Esophagus (tissue), 2 donors: Measurements from ENCODE around the gene LINS1. TPM values are rescaled to one million over a fixed set of nuclear protein-coding genes. Genes with fewer than 3 reads are reported as not detected.

Experiments used
- H3K27ac ChIP-seq, 2 donors: one replicate each; pipeline ENCODE4 v1.5.1; 2013; ENCODE audit warnings: low read depth in 2 of 2, mild to moderate bottlenecking in 2 of 2, inconsistent platforms in 1 of 2, low read length in 1 of 2, moderate library complexity in 1 of 2
- H3K27me3 ChIP-seq, 2 donors: one replicate each; pipeline ENCODE4 v1.6.1; 2013; ENCODE audit warnings: low read length in 2 of 2, control low read depth in 1 of 2, mild to moderate bottlenecking in 1 of 2; ENCODE audit not compliant: insufficient read depth in 2 of 2, control insufficient read depth in 1 of 2
- H3K36me3 ChIP-seq, 2 donors: one replicate each; pipeline ENCODE4 v1.6.1; 2013; ENCODE audit warnings: low read length in 1 of 2; ENCODE audit not compliant: control insufficient read depth in 2 of 2, insufficient read depth in 2 of 2
- H3K4me1 ChIP-seq, 2 donors: one replicate each; pipeline ENCODE4 v1.6.1; 2013; ENCODE audit warnings: low read length in 1 of 2; ENCODE audit not compliant: control insufficient read depth in 2 of 2, insufficient read depth in 2 of 2
- H3K4me3 ChIP-seq, 2 donors: one replicate each; pipeline ENCODE4 v1.5.1; 2013; ENCODE audit warnings: low read length in 2 of 2, mild to moderate bottlenecking in 2 of 2, low read depth in 1 of 2, moderate library complexity in 1 of 2
- H3K9me3 ChIP-seq, 2 donors: one replicate each; pipeline ENCODE4 v1.6.1; 2013; ENCODE audit warnings: mild to moderate bottlenecking in 2 of 2, low read depth in 1 of 2, low read length in 1 of 2, moderate library complexity in 1 of 2; ENCODE audit not compliant: control insufficient read depth in 2 of 2, insufficient read depth in 1 of 2
- WGBS, 2 donors: extraction: QIAGEN DNeasy Blood & Tissue Kit; methylation state at CpG; one replicate each; pipeline ENCODE4 v1.1.7; 2013; 5-methylcytosine and 5-hydroxymethylcytosine counted together
- polyA plus RNA-seq, 2 donors: library from polyadenylated mRNA; stranded (reverse); fragments of 200-250 nt; gene quantifications; one replicate each; pipeline ENCODE4 v1.2.3, GENCODE V29; 2013
- donor health status: healthy with polysubstance abuse.
- donor health status: Bipolar disorder and iron deficiency.

The LINS1 gene
- polyA plus RNA-seq, 2 donors = 5.9 to 10.6 TPM

- Histone ChIP-seq H3K27ac (peak overlapping the region in 1 of 2 donors; percentile 63), H3K4me3 (peak overlapping the region in 1 of 2 donors; percentile 69), H3K4me1 (peaks cover 0 to 3% of the 10 kb centered on the region in 2 donors), H3K9me3 (no peaks in the 10 kb centered on the region), H3K27me3 (no peaks in the 10 kb centered on the region), H3K36me3 (no peaks in the 10 kb centered on the region)
- WGBS, 2 donors = 23 to 37% methylated on average over 6 of the region's 6 CpGs
Observed at GRCh38 chr15:100526027-100526481, 75.9 kb downstream of the LINS1 start.

GRCh38 chr15:100525436-100525835 lies 76.5 kb downstream of the LINS1 start:
- Histone ChIP-seq H3K36me3 (peaks cover 0 to 3% of the 10 kb centered on the region in 2 donors), H3K27ac (no peak overlapping the region), H3K4me3 (peak overlapping the region in 1 of 2 donors; percentile 69), H3K9me3 (no peaks in the 10 kb centered on the region), H3K4me1 (peaks cover 0 to 3% of the 10 kb centered on the region in 2 donors), H3K27me3 (no peaks in the 10 kb centered on the region)
- 36 to 37% methylated on average over 1 of the region's 1 CpG for WGBS, 2 donors

DNA sequence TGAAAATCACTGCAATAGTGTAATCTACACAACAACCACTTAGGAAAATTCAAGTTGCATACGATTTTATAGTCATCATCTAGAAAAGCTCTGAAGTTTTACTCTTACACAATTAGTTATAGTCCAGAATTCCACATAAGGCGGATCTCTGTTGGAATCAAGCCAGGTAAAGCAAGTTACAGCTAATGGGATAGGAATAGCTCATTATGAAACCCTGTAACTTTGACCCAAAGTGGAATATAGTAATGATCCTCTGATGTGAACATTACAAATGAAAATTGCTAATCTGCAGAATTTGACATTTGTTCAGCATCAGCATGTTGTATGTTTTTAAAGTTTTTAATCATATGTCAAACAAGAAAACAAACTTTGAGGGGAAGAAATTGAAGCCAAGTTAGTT lies 77.7 kb downstream of the LINS1 start:
- H3K27ac ChIP-seq = no peak overlapping the region
- H3K4me1 ChIP-seq = peaks cover 0 to 5% of the 10 kb centered on the region in 2 donors
- no peaks in the 10 kb centered on the region for H3K27me3 ChIP-seq
- H3K36me3 ChIP-seq = peaks cover 0 to 9% of the 10 kb centered on the region in 2 donors
- H3K9me3 ChIP-seq = no peaks in the 10 kb centered on the region
- WGBS, 2 donors = 53 to 60% methylated on average over 2 of the region's 2 CpGs
- H3K4me3 ChIP-seq = no peak overlapping the region

DNA sequence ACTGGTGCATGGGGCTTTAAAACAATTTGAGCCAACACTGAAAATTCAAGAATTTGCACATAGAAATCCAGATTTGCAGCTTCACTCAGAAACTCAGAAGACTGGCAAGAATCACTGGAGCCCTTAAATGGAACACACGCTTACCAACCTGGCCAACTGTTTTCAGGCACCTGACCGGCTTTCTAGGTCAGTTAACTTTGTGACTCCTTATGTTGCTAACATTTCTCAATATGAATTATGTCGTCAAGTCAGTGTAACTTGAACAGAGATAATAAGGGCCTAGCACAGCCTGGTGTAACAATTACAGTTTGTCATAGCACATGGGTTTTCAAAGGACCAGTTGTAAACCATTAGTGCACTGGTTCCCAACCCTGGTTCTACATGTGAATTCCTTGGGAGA lies 80.1 kb downstream of the LINS1 start:
- Histone ChIP-seq H3K36me3 (peaks cover 0 to 10% of the 10 kb centered on the region in 2 donors), H3K27me3 (no peaks in the 10 kb centered on the region), H3K4me3 (no peak overlapping the region), H3K9me3 (no peaks in the 10 kb centered on the region), H3K27ac (no peak overlapping the region), H3K4me1 (peaks cover 0 to 5% of the 10 kb centered on the region in 2 donors)
- 96% methylated on average over 3 of the region's 3 CpGs for WGBS, 2 donors

DNA sequence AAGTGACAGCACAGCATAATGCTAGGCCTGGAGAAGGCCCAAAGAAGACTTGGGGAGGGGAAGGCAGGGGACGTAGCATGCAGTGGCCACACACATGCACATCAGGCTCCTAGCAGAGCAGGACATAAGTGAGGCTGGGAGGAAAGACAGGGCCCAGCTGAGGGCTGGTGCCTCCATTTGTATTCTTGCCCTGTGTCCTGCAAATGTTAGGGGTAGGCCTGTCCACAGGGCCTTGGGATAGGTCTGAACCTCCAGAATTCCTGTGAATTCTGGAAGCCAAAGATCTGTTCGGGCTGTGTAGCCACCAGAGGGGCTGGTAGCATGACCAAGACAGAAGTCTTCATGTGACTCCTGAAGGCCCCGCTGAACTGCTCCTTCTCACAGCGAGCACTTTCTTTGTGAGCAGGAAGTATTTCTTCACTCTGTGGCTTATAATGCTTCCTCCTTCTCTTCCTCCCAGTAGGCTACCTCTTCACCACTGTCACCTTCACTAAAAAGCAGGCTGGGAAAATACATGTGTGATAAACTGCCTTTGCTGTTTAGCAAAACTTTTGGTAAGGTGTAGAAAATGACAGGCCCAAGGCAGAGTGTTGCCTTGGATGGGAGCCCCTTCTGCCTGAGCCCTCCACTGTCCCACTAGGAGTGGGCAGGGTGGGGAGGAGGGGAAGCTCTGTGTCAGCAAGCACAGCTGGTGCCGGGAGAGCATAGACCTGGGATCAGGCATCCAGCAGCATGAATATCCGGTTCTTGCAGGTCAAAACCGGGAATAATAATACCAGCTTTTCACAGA lies 81.7 kb downstream of the LINS1 start:
- Histone ChIP-seq H3K4me3 (no peak overlapping the region), H3K36me3 (peaks cover 0 to 15% of the 10 kb centered on the region in 2 donors), H3K4me1 (peaks cover 0 to 7% of the 10 kb centered on the region in 2 donors), H3K27me3 (no peaks in the 10 kb centered on the region), H3K9me3 (no peaks in the 10 kb centered on the region), H3K27ac (no peak overlapping the region)
- 61 to 67% methylated on average over 7 of the region's 7 CpGs for WGBS, 2 donors

DNA sequence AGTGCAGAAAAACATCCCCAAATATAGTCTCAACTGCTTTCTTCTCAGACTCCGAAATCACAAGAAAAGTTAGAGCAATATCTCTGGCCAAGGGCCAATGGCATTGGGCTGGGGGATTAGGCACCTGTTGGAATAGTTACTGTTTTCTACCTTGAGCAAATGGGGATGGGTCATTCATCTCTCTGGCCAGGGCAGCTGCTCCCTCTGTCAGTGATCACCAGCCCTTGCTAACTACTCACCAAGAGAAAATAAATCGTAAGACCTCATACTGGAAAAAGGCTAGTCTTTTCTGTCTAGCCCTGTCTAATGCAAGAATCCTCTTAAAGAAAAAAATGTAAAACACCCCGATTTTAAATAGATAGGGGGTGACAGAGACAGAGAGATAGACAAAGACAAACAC lies 84.1 kb downstream of the LINS1 start:
- H3K36me3 ChIP-seq = peaks cover 0 to 15% of the 10 kb centered on the region in 2 donors
- H3K4me1 ChIP-seq = peaks cover 0 to 7% of the 10 kb centered on the region in 2 donors
- H3K27me3 ChIP-seq = no peaks in the 10 kb centered on the region
- H3K4me3 ChIP-seq = no peak overlapping the region
- no peaks in the 10 kb centered on the region for H3K9me3 ChIP-seq
- WGBS, 2 donors = 59 to 74% methylated on average over 3 of the region's 3 CpGs
- no peak overlapping the region for H3K27ac ChIP-seq

Other genes starting within 250 kb of the LINS1 start
- gene CERS3, start 73.2 kb downstream of the LINS1 start, polyA plus RNA-seq = 10 to 100 TPM; 65.4 to 69.9 TPM
- 1 to 10 TPM; 1.9 to 3.5 TPM for gene ASB7, start 405 bp upstream of the LINS1 start, polyA plus RNA-seq